Neuronal stem cell (in vitro differentiated cells): ENCODE data around the gene OSBPL2.

ENCODE experiments used
- DNase-seq: peaks from one replicate; pipeline ENCODE4 v3.0.0-alpha.2; 2013; ENCODE audit warnings: low spot score
- H2AFZ ChIP-seq: one replicate; pipeline ENCODE4 v1.6.1; 2013; ENCODE audit warnings: mild to moderate bottlenecking, low read length, inconsistent platforms
- H2AK5ac ChIP-seq: 2 replicates; pipeline ENCODE4 v1.6.1; 2013; ENCODE audit warnings: low read depth, mild to moderate bottlenecking, inconsistent platforms, low read length, moderate library complexity, mixed read lengths
- H2BK120ac ChIP-seq: 2 replicates; pipeline ENCODE4 v1.6.1; 2013; ENCODE audit warnings: low read depth, mild to moderate bottlenecking, inconsistent platforms, low read length, moderate library complexity, mixed read lengths
- H2BK12ac ChIP-seq: one replicate; pipeline ENCODE4 v1.6.1; 2013; ENCODE audit warnings: low read length, inconsistent platforms
- H2BK15ac ChIP-seq: 2 replicates; pipeline ENCODE4 v1.6.1; 2013; ENCODE audit warnings: mild to moderate bottlenecking, low read length, inconsistent platforms, mixed read lengths
- H2BK5ac ChIP-seq: one replicate; pipeline ENCODE4 v1.6.1; 2013; ENCODE audit warnings: inconsistent platforms, mild to moderate bottlenecking, low read length, moderate library complexity
- H3K14ac ChIP-seq: one replicate; pipeline ENCODE4 v1.6.1; 2013; ENCODE audit warnings: low read length, inconsistent platforms
- H3K18ac ChIP-seq: 2 replicates; pipeline ENCODE4 v1.6.1; 2013; ENCODE audit warnings: low read length, inconsistent platforms
- H3K23ac ChIP-seq: 2 replicates; pipeline ENCODE4 v1.6.1; 2013; ENCODE audit warnings: low read depth, mild to moderate bottlenecking, mixed read lengths, low read length, inconsistent platforms; ENCODE audit not compliant: poor library complexity
- H3K27ac ChIP-seq: replicated peaks from 3 replicates; pipeline ENCODE4 v1.5.1; 2013; ENCODE audit warnings: low read length, inconsistent platforms
- H3K27me3 ChIP-seq, 3 experiments: 2 replicates each; pipeline ENCODE4 v1.6.1; 2013; ENCODE audit warnings: low read length in 3 of 3, mild to moderate bottlenecking in 2 of 3, inconsistent platforms in 1 of 3, low read depth in 1 of 3, mixed read lengths in 1 of 3, moderate library complexity in 1 of 3; ENCODE audit not compliant: control insufficient read depth in 3 of 3, insufficient read depth in 3 of 3
- H3K36me3 ChIP-seq, 2 donors: replicated peaks in 1 of 2; 2 replicates each; pipeline ENCODE4 v1.6.1; 2013; ENCODE audit warnings: low read length in 2 of 2; ENCODE audit not compliant: control insufficient read depth in 2 of 2, insufficient read depth in 2 of 2
- H3K4ac ChIP-seq: 2 replicates; pipeline ENCODE4 v1.6.1; 2013; ENCODE audit warnings: inconsistent platforms, mild to moderate bottlenecking, low read length, moderate library complexity
- H3K4me1 ChIP-seq, 2 donors: 1 replicate in 1 of 2; 2 replicates in 1 of 2; pipeline ENCODE4 v1.6.1; 2013; ENCODE audit warnings: low read length in 2 of 2, low read depth in 1 of 2; ENCODE audit not compliant: control insufficient read depth in 2 of 2, insufficient read depth in 1 of 2
- H3K4me2 ChIP-seq: one replicate; pipeline ENCODE4 v1.6.1; 2013; ENCODE audit warnings: mild to moderate bottlenecking, low read length, inconsistent platforms; ENCODE audit not compliant: insufficient read depth, poor library complexity, severe bottlenecking
- H3K4me3 ChIP-seq, 2 donors: 2 replicates each; pipeline ENCODE4 v1.5.1; 2013; ENCODE audit warnings: low read length in 2 of 2, mild to moderate bottlenecking in 2 of 2, inconsistent platforms in 1 of 2, moderate library complexity in 1 of 2
- H3K79me1 ChIP-seq: one replicate; pipeline ENCODE4 v1.6.1; 2013; ENCODE audit warnings: low read depth, mild to moderate bottlenecking, inconsistent platforms, low read length, moderate library complexity
- H3K9ac ChIP-seq: one replicate; pipeline ENCODE4 v1.6.1; 2013; ENCODE audit warnings: mild to moderate bottlenecking, low read depth, low read length, inconsistent platforms; ENCODE audit not compliant: poor library complexity
- H3K9me3 ChIP-seq, 2 donors: replicated peaks in 1 of 2; 2 replicates each; pipeline versions ENCODE3 to v1.6.1; 2013; ENCODE audit warnings: low read length in 2 of 2, mild to moderate bottlenecking in 2 of 2, inconsistent platforms in 1 of 2, low read depth in 1 of 2, mixed read lengths in 1 of 2, moderate library complexity in 1 of 2; ENCODE audit not compliant: control insufficient read depth in 2 of 2, insufficient read depth in 1 of 2
- H4K8ac ChIP-seq: one replicate; pipeline ENCODE4 v1.6.1; 2013; ENCODE audit warnings: low read depth, mild to moderate bottlenecking, inconsistent platforms, low read length, moderate library complexity
- H4K91ac ChIP-seq: one replicate; pipeline ENCODE4 v1.6.1; 2013; ENCODE audit warnings: low read length, low read depth, mild to moderate bottlenecking, inconsistent platforms; ENCODE audit not compliant: poor library complexity
- WGBS, 2 donors: extraction: QIAGEN DNeasy Blood & Tissue Kit; methylation state at CpG; one replicate each; pipeline ENCODE4 v1.1.7; 2013; ENCODE audit warnings: missing lambda C conversion rate in 2 of 2, mixed read lengths in 1 of 2; ENCODE audit not compliant: insufficient read length in 2 of 2, insufficient replicate concordance in 1 of 2; ENCODE audit errors: extremely low coverage in 2 of 2; 5-methylcytosine and 5-hydroxymethylcytosine counted together

The OSBPL2 gene

GRCh38 chr20:62319346-62319909 is 81.1 kb downstream of the OSBPL2 start:
- H3K18ac ChIP-seq, result no peak overlapping the region
- no peaks in the 10 kb centered on the region for H3K27me3 ChIP-seq
- WGBS, 2 donors, result no CpG with 5 or more reads among the region's 29 CpGs
- peaks cover 10% of the 10 kb centered on the region for H3K79me1 ChIP-seq
- H3K14ac ChIP-seq, result no peak overlapping the region
- no peak overlapping the region for H2AFZ ChIP-seq
- H3K4me1 ChIP-seq, result no peaks in the 10 kb centered on the region
- H3K36me3 ChIP-seq, result peaks cover 59 to 69% of the 10 kb centered on the region in 2 donors
- H3K4ac ChIP-seq, result no peak overlapping the region
- H3K9ac ChIP-seq, result no peak overlapping the region
- no peak overlapping the region for H3K4me3 ChIP-seq
- H2BK15ac ChIP-seq, result no peak overlapping the region
- no peak overlapping the region for H4K8ac ChIP-seq
- no peak overlapping the region for H3K4me2 ChIP-seq
- H2AK5ac ChIP-seq, result no peak overlapping the region
- no peaks in the 10 kb centered on the region for H3K9me3 ChIP-seq
- H2BK5ac ChIP-seq, result no peak overlapping the region
- no peak overlapping the region for H2BK120ac ChIP-seq
- no peak overlapping the region for H3K23ac ChIP-seq
- H3K27ac ChIP-seq, result no peak overlapping the region
- no peak for DNase-seq
- H2BK12ac ChIP-seq, result no peak overlapping the region
- no peak overlapping the region for H4K91ac ChIP-seq

GRCh38 chr20:62320581-62321354 is 82.4 kb downstream of the OSBPL2 start:
- no peak overlapping the region for H3K4me3 ChIP-seq
- peak overlapping the region; percentile 61 for H2BK120ac ChIP-seq
- no peak overlapping the region for H2AK5ac ChIP-seq
- H2BK5ac ChIP-seq, result no peak overlapping the region
- no peak overlapping the region for H2BK15ac ChIP-seq
- DNase-seq, result no peak
- WGBS, 2 donors, result no CpG with 5 or more reads among the region's 22 CpGs
- H3K23ac ChIP-seq, result peak overlapping the region; percentile 55
- H3K9ac ChIP-seq, result peak overlapping the region; percentile 21
- no peaks in the 10 kb centered on the region for H3K4me1 ChIP-seq
- H4K8ac ChIP-seq, result peak overlapping the region; percentile 17
- no peak overlapping the region for H4K91ac ChIP-seq
- H3K4me2 ChIP-seq, result no peak overlapping the region
- H3K79me1 ChIP-seq, result peaks cover 10% of the 10 kb centered on the region
- H2BK12ac ChIP-seq, result peak overlapping the region; percentile 73
- peaks cover 56 to 68% of the 10 kb centered on the region in 2 donors for H3K36me3 ChIP-seq
- H3K4ac ChIP-seq, result no peak overlapping the region
- H3K27me3 ChIP-seq, result no peaks in the 10 kb centered on the region
- H2AFZ ChIP-seq, result no peak overlapping the region
- peak overlapping the region; percentile 21 for H3K14ac ChIP-seq
- peaks cover 0 to 3% of the 10 kb centered on the region in 2 donors for H3K9me3 ChIP-seq
- H3K27ac ChIP-seq, result no peak overlapping the region
- H3K18ac ChIP-seq, result peak overlapping the region; percentile 38

- Histone ChIP-seq H3K4me1 (no peaks in the 10 kb centered on the region), H3K4me3 (no peak overlapping the region), H3K27ac (no peak overlapping the region), H3K36me3 (peaks cover 53 to 68% of the 10 kb centered on the region in 2 donors), H3K23ac (peak overlapping the region; percentile 73), H2BK15ac (no peak overlapping the region), H2BK120ac (no peak overlapping the region), H2AFZ (no peak overlapping the region), H4K8ac (peak overlapping the region; percentile 65), H3K4me2 (no peak overlapping the region), H2AK5ac (no peak overlapping the region), H3K14ac (no peak overlapping the region), H3K4ac (no peak overlapping the region), H2BK5ac (no peak overlapping the region), H3K9ac (no peak overlapping the region), H3K18ac (no peak overlapping the region), H3K79me1 (peaks cover 9% of the 10 kb centered on the region), H3K9me3 (peaks cover 0 to 7% of the 10 kb centered on the region in 2 donors), H3K27me3 (no peaks in the 10 kb centered on the region), H2BK12ac (no peak overlapping the region), H4K91ac (no peak overlapping the region)
- DNase-seq, result no peak
- WGBS, 2 donors, result no CpG with 5 or more reads among the region's 7 CpGs
Measured at GRCh38 chr20:62321521-62321948, 83.2 kb downstream of the OSBPL2 start.

- Histone ChIP-seq H3K4ac (no peak overlapping the region), H3K9me3 (peaks cover 0 to 11% of the 10 kb centered on the region in 2 donors), H3K36me3 (peaks cover 54 to 68% of the 10 kb centered on the region in 2 donors), H2AFZ (no peak overlapping the region), H3K79me1 (peaks cover 5% of the 10 kb centered on the region), H4K8ac (peak overlapping the region; percentile 65), H3K18ac (no peak overlapping the region), H3K14ac (no peak overlapping the region), H3K4me2 (no peak overlapping the region), H2BK120ac (no peak overlapping the region), H3K4me3 (no peak overlapping the region), H2BK5ac (no peak overlapping the region), H3K9ac (no peak overlapping the region), H2BK12ac (no peak overlapping the region), H3K4me1 (no peaks in the 10 kb centered on the region), H3K23ac (peak overlapping the region; percentile 73), H2AK5ac (no peak overlapping the region), H3K27ac (no peak overlapping the region), H4K91ac (no peak overlapping the region), H2BK15ac (no peak overlapping the region), H3K27me3 (no peaks in the 10 kb centered on the region)
- WGBS, 2 donors, result no CpG with 5 or more reads among the region's 16 CpGs
- DNase-seq, result no peak
Measured at GRCh38 chr20:62321975-62322374, 83.7 kb downstream of the OSBPL2 start.
